SU-DHL-6 (cell line): ENCODE data around the gene PPP1R13B.

Experiments used
- EZH2phosphoT487 ChIP-seq: fragments of 200-600 bp; sonication (generic), shearing (Covaris generic); conservative IDR thresholded peaks from 2 replicates; pipeline ENCODE4 v1.6.1; 2018; ENCODE audit warnings: mild to moderate bottlenecking, antibody characterized with exemption, low read length, moderate library complexity, mixed read lengths
- TF ChIP-seq, protein P1 (sequence below): fragments of 200-600 bp; sonication (generic); IDR thresholded peaks from one replicate; pipeline ENCODE4 v1.5.1; 2017; ENCODE audit warnings: antibody characterized with exemption, mild to moderate bottlenecking, low read length, moderate library complexity; ENCODE audit not compliant: insufficient read depth, poor library complexity, severe bottlenecking

DNA sequence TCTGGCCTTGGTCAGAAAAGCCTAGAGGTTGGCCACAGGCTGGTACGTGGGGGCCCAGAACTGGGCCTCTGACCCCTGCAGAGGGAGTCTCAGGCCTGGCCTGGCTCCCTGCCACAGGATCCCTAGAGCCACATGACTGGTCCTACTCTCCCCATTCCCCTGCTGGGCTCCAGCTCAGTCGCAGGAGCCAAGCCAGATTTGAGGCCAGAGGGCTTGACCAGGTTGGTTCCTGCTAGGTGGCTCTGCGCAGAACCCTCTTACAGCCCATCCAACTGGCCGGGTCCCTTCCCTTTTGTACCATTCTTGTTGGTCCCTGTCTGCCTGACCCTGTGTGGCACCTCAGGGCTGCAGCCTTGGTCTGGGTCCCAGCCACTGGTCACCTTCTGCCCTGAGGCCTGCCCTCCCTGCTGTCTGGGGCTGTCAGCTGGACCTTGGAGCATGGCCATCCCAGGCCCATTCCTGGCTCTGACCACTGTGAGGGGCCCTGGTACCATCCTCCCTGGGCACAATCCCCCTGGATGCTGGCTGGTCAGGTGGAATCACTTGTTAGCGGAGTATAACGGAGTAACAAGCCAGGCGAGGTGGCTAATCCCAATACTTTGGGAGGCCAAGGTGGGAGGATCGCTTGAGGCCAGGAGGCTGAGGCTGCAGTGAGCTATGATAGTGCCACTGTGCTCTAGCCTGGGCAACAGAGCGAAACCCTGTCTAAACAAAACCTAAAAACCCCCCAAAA is 22.9 kb upstream of the PPP1R13B start:
- TF ChIP-seq, protein P1, sequence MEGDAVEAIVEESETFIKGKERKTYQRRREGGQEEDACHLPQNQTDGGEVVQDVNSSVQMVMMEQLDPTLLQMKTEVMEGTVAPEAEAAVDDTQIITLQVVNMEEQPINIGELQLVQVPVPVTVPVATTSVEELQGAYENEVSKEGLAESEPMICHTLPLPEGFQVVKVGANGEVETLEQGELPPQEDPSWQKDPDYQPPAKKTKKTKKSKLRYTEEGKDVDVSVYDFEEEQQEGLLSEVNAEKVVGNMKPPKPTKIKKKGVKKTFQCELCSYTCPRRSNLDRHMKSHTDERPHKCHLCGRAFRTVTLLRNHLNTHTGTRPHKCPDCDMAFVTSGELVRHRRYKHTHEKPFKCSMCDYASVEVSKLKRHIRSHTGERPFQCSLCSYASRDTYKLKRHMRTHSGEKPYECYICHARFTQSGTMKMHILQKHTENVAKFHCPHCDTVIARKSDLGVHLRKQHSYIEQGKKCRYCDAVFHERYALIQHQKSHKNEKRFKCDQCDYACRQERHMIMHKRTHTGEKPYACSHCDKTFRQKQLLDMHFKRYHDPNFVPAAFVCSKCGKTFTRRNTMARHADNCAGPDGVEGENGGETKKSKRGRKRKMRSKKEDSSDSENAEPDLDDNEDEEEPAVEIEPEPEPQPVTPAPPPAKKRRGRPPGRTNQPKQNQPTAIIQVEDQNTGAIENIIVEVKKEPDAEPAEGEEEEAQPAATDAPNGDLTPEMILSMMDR = no peak
- TF ChIP-seq EZH2phosphoT487 = no peak
